22Rv1 (cell line): ENCODE measurements around the gene TMEM154.
"Not testable (repeated sequence)": the region's sequence is repeated elsewhere in the genome, so short reads cannot be mapped to it uniquely, and the experiment has no call there.

Experiments
- ZFX ChIP-seq: fragments of 450-650 bp; IDR thresholded peaks from 2 replicates; pipeline ENCODE4 v1.6.1; 2017; ENCODE audit warnings: antibody characterized with exemption, borderline replicate concordance
- TF ChIP-seq, protein P1 (sequence below): fragments of 450-650 bp; IDR thresholded peaks from 2 replicates; pipeline ENCODE4 v1.5.1; 2017; ENCODE audit warnings: mild to moderate bottlenecking

DNA sequence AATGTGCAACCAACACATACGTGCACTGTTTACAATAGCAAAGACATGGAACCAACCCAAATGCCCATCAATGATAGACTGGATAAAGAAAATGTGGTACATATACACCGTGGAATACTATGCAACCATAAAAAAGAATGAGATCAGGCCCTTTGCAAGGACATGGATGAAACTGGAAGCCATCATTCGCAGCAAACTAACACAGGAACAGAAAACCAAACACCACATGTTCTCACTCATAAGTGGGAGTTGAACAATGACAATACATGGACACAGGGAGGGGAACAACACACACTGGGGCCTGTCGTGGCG is 15.8 kb downstream of the TMEM154 start:
- TF ChIP-seq, protein P1, sequence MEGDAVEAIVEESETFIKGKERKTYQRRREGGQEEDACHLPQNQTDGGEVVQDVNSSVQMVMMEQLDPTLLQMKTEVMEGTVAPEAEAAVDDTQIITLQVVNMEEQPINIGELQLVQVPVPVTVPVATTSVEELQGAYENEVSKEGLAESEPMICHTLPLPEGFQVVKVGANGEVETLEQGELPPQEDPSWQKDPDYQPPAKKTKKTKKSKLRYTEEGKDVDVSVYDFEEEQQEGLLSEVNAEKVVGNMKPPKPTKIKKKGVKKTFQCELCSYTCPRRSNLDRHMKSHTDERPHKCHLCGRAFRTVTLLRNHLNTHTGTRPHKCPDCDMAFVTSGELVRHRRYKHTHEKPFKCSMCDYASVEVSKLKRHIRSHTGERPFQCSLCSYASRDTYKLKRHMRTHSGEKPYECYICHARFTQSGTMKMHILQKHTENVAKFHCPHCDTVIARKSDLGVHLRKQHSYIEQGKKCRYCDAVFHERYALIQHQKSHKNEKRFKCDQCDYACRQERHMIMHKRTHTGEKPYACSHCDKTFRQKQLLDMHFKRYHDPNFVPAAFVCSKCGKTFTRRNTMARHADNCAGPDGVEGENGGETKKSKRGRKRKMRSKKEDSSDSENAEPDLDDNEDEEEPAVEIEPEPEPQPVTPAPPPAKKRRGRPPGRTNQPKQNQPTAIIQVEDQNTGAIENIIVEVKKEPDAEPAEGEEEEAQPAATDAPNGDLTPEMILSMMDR = not testable (repeated sequence)
- not testable (repeated sequence) for TF ChIP-seq ZFX
